Stomach (tissue), 4 donors: ENCODE results near the gene CXCL11.

Experiments used
- CTCF ChIP-seq, 7 experiments: fragments of 450-650 bp in 4 of 7; fragments of 200-600 bp in 3 of 7; sonication (generic) in 3 of 7; IDR thresholded peaks; one replicate each; pipeline ENCODE4 v1.5.1; 2016 to 2019; ENCODE audit warnings: antibody characterized with exemption in 7 of 7, control low read depth in 2 of 7, mild to moderate bottlenecking in 1 of 7
- POLR2AphosphoS5 ChIP-seq, 3 donors: sonication (generic); formaldehyde crosslinking; IDR thresholded peaks; one replicate each; pipeline ENCODE4 v1.6.1; 2016; ENCODE audit warnings: antibody characterized with exemption in 3 of 3

- TF ChIP-seq CTCF (IDR thresholded peaks at IDR 0.05) (no peak), POLR2AphosphoS5 (IDR thresholded peaks at IDR 0.05) (no peak)
These were observed 12.5 kb downstream of the CXCL11 start, which contains the start of gene CXCL10 for GRCh38 chr4:76023389-76023788.
